ENCODE data around the gene AMER3. TPM values are rescaled to one million over a fixed set of nuclear protein-coding genes. Genes with fewer than 3 reads are reported as not detected.

Gene AMER3
- total RNA-seq, 1 donor from 2014 or later, result 3.9 TPM

- Mint-ChIP-seq H3K4me1 (ENCODE audit: unreplicated experiment) (no peaks in the 10 kb centered on the region), H3K9me3 (no peaks in the 10 kb centered on the region), H3K4me3 (no peak overlapping the region), H3K36me3 (no peaks in the 10 kb centered on the region), H3K27ac (no peak overlapping the region), H3K27me3 (peaks cover 14% of the 10 kb centered on the region)
- DNase-seq (ENCODE audit: extremely low spot score, unreplicated experiment), result no peak
- TF ChIP-seq CTCF (conservative IDR thresholded peaks at IDR 0.05), result no peak
Measured at GRCh38 chr2:130776550-130776949, 21.2 kb downstream of the AMER3 start.

- H3K27ac Mint-ChIP-seq, result no peak overlapping the region
- H3K36me3 Mint-ChIP-seq, result no peaks in the 10 kb centered on the region
- no peak overlapping the region for H3K4me3 Mint-ChIP-seq
- H3K9me3 Mint-ChIP-seq, result no peaks in the 10 kb centered on the region
- H3K4me1 Mint-ChIP-seq (ENCODE audit: unreplicated experiment), result no peaks in the 10 kb centered on the region
- H3K27me3 Mint-ChIP-seq, result peaks cover 16% of the 10 kb centered on the region
- TF ChIP-seq CTCF (conservative IDR thresholded peaks at IDR 0.05), result no peak
- peak; percentile 29 for DNase-seq (ENCODE audit: extremely low spot score, unreplicated experiment)
Measured at GRCh38 chr2:130778781-130779180, 23.4 kb downstream of the AMER3 start.

GRCh38 chr2:130785466-130786055, 30.2 kb downstream of the AMER3 start:
- Mint-ChIP-seq H3K9me3 (no peaks in the 10 kb centered on the region), H3K27me3 (peaks cover 28% of the 10 kb centered on the region), H3K36me3 (no peaks in the 10 kb centered on the region), H3K4me1 (ENCODE audit: unreplicated experiment) (no peaks in the 10 kb centered on the region), H3K27ac (no peak overlapping the region), H3K4me3 (no peak overlapping the region)
- peak; percentile 22 for DNase-seq (ENCODE audit: extremely low spot score, unreplicated experiment)
- TF ChIP-seq CTCF (conservative IDR thresholded peaks at IDR 0.05), result no peak

GRCh38 chr2:130786076-130786475, 30.7 kb downstream of the AMER3 start:
- Mint-ChIP-seq H3K36me3 (no peaks in the 10 kb centered on the region), H3K27me3 (peaks cover 26% of the 10 kb centered on the region), H3K4me3 (no peak overlapping the region), H3K27ac (no peak overlapping the region), H3K9me3 (no peaks in the 10 kb centered on the region), H3K4me1 (ENCODE audit: unreplicated experiment) (no peaks in the 10 kb centered on the region)
- no peak for DNase-seq (ENCODE audit: extremely low spot score, unreplicated experiment)
- TF ChIP-seq CTCF (conservative IDR thresholded peaks at IDR 0.05), result no peak

- Mint-ChIP-seq H3K9me3 (no peaks in the 10 kb centered on the region), H3K27me3 (peaks cover 24% of the 10 kb centered on the region), H3K4me1 (ENCODE audit: unreplicated experiment) (no peaks in the 10 kb centered on the region), H3K4me3 (no peak overlapping the region), H3K36me3 (no peaks in the 10 kb centered on the region), H3K27ac (no peak overlapping the region)
- DNase-seq (ENCODE audit: extremely low spot score, unreplicated experiment), result peak; percentile 64
- TF ChIP-seq CTCF (conservative IDR thresholded peaks at IDR 0.05), result no peak
Measured at GRCh38 chr2:130787841-130788240, 32.5 kb downstream of the AMER3 start.

- no peaks in the 10 kb centered on the region for H3K9me3 Mint-ChIP-seq
Measured at GRCh38 chr2:130790312-130790711, 35.0 kb downstream of the AMER3 start.

More at GRCh38 chr2:130790312-130790711, 35.0 kb downstream of the AMER3 start:
- Mint-ChIP-seq H3K4me3 (no peak overlapping the region), H3K27ac (no peak overlapping the region), H3K27me3 (peaks cover 23% of the 10 kb centered on the region), H3K4me1 (ENCODE audit: unreplicated experiment) (no peaks in the 10 kb centered on the region), H3K36me3 (no peaks in the 10 kb centered on the region)
- DNase-seq (ENCODE audit: extremely low spot score, unreplicated experiment), result peak; percentile 8
- TF ChIP-seq CTCF (conservative IDR thresholded peaks at IDR 0.05), result no peak
